Keratinocyte (primary cell): ENCODE results near the gene MMP23B. TPM values are rescaled to one million over a fixed set of nuclear protein-coding genes. Genes with fewer than 3 reads are reported as not detected.

Source experiments
- DNase-seq: peaks from one replicate; pipeline ENCODE4 v3.0.0-alpha.2; 2011; ENCODE audit warnings: low read depth, missing footprints, low spot score
- FAIRE-seq: peaks from 2 replicates; lab custom pipeline; 2011; peaks lifted over from hg19 to GRCh38; lab: Jason Lieb, UNC
- H2AFZ ChIP-seq: 2 replicates; pipeline ENCODE4 v1.6.0; 2012; ENCODE audit warnings: low read length, control low read depth, inconsistent platforms; ENCODE audit not compliant: control insufficient read depth
- H3K27ac ChIP-seq: 2 replicates; pipeline ENCODE4 v1.5.1; 2011; ENCODE audit warnings: low read length; ENCODE audit not compliant: control insufficient read depth, insufficient read depth
- H3K27me3 ChIP-seq: 3 replicates; pipeline ENCODE4 v1.6.0; 2011; ENCODE audit warnings: low read length; ENCODE audit not compliant: control insufficient read depth, insufficient read depth; ENCODE audit errors: extremely low read depth
- H3K36me3 ChIP-seq, 2 experiments: 2 replicates in 1 of 2; 3 replicates in 1 of 2; pipeline ENCODE4 v1.5.1; 2011; ENCODE audit warnings: low read length in 2 of 2, mild to moderate bottlenecking in 1 of 2; ENCODE audit not compliant: control insufficient read depth in 2 of 2, insufficient read depth in 2 of 2; ENCODE audit errors: extremely low read depth in 1 of 2
- H3K4me1 ChIP-seq: 3 replicates; pipeline ENCODE4 v1.5.1; 2011; ENCODE audit warnings: low read length; ENCODE audit not compliant: control insufficient read depth, insufficient read depth; ENCODE audit errors: extremely low read depth
- H3K4me2 ChIP-seq: 3 replicates; pipeline ENCODE4 v1.6.0; 2011; ENCODE audit warnings: low read depth, low read length; ENCODE audit not compliant: control insufficient read depth, insufficient read depth; ENCODE audit errors: extremely low read depth
- H3K4me3 ChIP-seq, 3 experiments: fragments of 200-600 bp in 1 of 3; sonication (generic) in 1 of 3; 2 replicates in 2 of 3; 3 replicates in 1 of 3; pipeline ENCODE4 v1.5.1; 2011 to 2016; ENCODE audit warnings: low read length in 3 of 3, mild to moderate bottlenecking in 3 of 3, control low read depth in 2 of 3, inconsistent platforms in 1 of 3, low read depth in 1 of 3, mixed read lengths in 1 of 3, mixed run types in 1 of 3, moderate library complexity in 1 of 3; ENCODE audit not compliant: control insufficient read depth in 2 of 3, insufficient read depth in 2 of 3; ENCODE audit errors: extremely low read depth in 1 of 3
- H3K79me2 ChIP-seq: 2 replicates; pipeline ENCODE4 v1.6.0; 2012; ENCODE audit warnings: low read length; ENCODE audit not compliant: control insufficient read depth, insufficient read depth
- H3K9ac ChIP-seq: 3 replicates; pipeline ENCODE4 v1.6.0; 2011; ENCODE audit warnings: low read length; ENCODE audit not compliant: control insufficient read depth, insufficient read depth; ENCODE audit errors: extremely low read depth
- H3K9me1 ChIP-seq: 3 replicates; pipeline ENCODE4 v1.6.0; 2011; ENCODE audit warnings: low read length; ENCODE audit not compliant: control insufficient read depth, insufficient read depth; ENCODE audit errors: extremely low read depth
- H3K9me3 ChIP-seq: 2 replicates; pipeline ENCODE4 v1.5.1; 2012; ENCODE audit warnings: low read depth, low read length; ENCODE audit not compliant: control insufficient read depth
- H4K20me1 ChIP-seq: 3 replicates; pipeline ENCODE4 v1.6.0; 2011; ENCODE audit warnings: low read length; ENCODE audit not compliant: control insufficient read depth, insufficient read depth; ENCODE audit errors: extremely low read depth
- EZH2 ChIP-seq: IDR thresholded peaks from one replicate; pipeline ENCODE4 v1.6.1; 2012; ENCODE audit warnings: inconsistent platforms, mild to moderate bottlenecking, low read length, moderate library complexity
- dilution Hi-C: fragments of 300-500 bp; cut with MboI; formaldehyde crosslinking; loops from one replicate; pipeline ENCODE4 v1.7.0; 2020; ENCODE audit warnings: low sequenced_read_pairs; ENCODE audit not compliant: extremely low pct_ligation_motif_present
- polyA plus RNA-seq, 5 experiments: library from polyadenylated mRNA; depleted of rRNA in 3 of 5; stranded (reverse) in 3 of 5; stranded (forward) in 1 of 5; unstranded in 1 of 5; fragments of >200 nt; gene quantifications; 1 replicate in 1 of 5; 2 replicates in 3 of 5; 3 replicates in 1 of 5; pipeline versions ENCODE4 v1.2.1 to v1.2.3, GENCODE V29; 2011 to 2012; ENCODE audit warnings: missing spikeins in 2 of 5, low read depth in 1 of 5, low replicate concordance in 1 of 5
- TF ChIP-seq, protein P1 (sequence below), 3 experiments: IDR thresholded peaks in 1 of 3; conservative IDR thresholded peaks in 1 of 3; optimal IDR thresholded peaks in 1 of 3; 2 replicates in 2 of 3; 3 replicates in 1 of 3; pipeline versions ENCODE3 to v1.5.1; 2011; ENCODE audit warnings: low read length in 3 of 3, mild to moderate bottlenecking in 3 of 3, moderate library complexity in 2 of 3, control low read depth in 1 of 3, inconsistent platforms in 1 of 3; ENCODE audit not compliant: insufficient read depth in 2 of 3; ENCODE audit errors: extremely low read depth in 1 of 3

The MMP23B gene
- polyA plus RNA-seq, 1 donor (not counting 4 experiments of a cell fraction or from before 2014, with no cell fraction given) = not detected

DNA sequence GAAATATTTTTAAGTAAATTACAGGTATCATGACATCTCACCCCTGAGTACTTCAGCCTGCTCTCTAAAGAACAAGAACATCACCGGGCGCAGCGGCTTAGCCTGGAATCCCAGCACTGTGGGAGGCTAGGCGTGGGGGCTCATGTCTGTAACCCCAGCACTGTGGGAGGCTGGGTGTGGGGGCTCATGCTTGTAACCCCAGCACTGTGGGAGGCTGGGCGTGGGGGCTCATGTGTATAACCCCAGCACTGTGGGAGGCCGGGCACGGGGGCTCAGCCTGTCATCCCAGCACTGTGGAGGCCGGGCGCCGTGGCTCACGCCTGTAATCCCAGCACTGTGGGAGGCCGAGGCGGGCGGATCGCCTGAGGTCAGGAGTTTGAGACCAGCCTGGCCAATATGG is 34.6 kb downstream of the MMP23B start:
- Histone ChIP-seq H3K9me1 (no peaks in the 10 kb centered on the region), H3K9me3 (no peaks in the 10 kb centered on the region), H3K27me3 (no peaks in the 10 kb centered on the region), H4K20me1 (no peaks in the 10 kb centered on the region), H3K9ac (no peak overlapping the region), H3K4me1 (no peaks in the 10 kb centered on the region), H3K36me3 (peaks cover 10 to 13% of the 10 kb centered on the region in 2 experiments), H3K27ac (no peak overlapping the region), H3K4me3 (no peak overlapping the region), H2AFZ (no peak overlapping the region), H3K4me2 (no peak overlapping the region), H3K79me2 (no peaks in the 10 kb centered on the region)
- no peak for TF ChIP-seq EZH2
- TF ChIP-seq, protein P1, sequence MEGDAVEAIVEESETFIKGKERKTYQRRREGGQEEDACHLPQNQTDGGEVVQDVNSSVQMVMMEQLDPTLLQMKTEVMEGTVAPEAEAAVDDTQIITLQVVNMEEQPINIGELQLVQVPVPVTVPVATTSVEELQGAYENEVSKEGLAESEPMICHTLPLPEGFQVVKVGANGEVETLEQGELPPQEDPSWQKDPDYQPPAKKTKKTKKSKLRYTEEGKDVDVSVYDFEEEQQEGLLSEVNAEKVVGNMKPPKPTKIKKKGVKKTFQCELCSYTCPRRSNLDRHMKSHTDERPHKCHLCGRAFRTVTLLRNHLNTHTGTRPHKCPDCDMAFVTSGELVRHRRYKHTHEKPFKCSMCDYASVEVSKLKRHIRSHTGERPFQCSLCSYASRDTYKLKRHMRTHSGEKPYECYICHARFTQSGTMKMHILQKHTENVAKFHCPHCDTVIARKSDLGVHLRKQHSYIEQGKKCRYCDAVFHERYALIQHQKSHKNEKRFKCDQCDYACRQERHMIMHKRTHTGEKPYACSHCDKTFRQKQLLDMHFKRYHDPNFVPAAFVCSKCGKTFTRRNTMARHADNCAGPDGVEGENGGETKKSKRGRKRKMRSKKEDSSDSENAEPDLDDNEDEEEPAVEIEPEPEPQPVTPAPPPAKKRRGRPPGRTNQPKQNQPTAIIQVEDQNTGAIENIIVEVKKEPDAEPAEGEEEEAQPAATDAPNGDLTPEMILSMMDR (optimal IDR thresholded peaks at IDR 0.05 in 1 of 3, IDR thresholded peaks at IDR 0.05 in 1 of 3, conservative IDR thresholded peaks at IDR 0.05 in 1 of 3; ENCODE audit: extremely low read depth in 1 of 3, insufficient read depth in 2 of 3, low read length in 3 of 3) = no peak
- FAIRE-seq (no peak), DNase-seq (no peak)
- dilution Hi-C loops = no loop called here

- Histone ChIP-seq H3K4me3 (no peak overlapping the region), H2AFZ (no peak overlapping the region), H3K27ac (no peak overlapping the region), H3K9ac (no peak overlapping the region), H3K9me1 (no peaks in the 10 kb centered on the region), H3K27me3 (no peaks in the 10 kb centered on the region), H3K9me3 (no peaks in the 10 kb centered on the region), H3K36me3 (peaks cover 10 to 13% of the 10 kb centered on the region in 2 experiments), H4K20me1 (no peaks in the 10 kb centered on the region), H3K4me2 (no peak overlapping the region), H3K4me1 (no peaks in the 10 kb centered on the region), H3K79me2 (no peaks in the 10 kb centered on the region)
- DNase-seq (no peak), FAIRE-seq (no peak)
- TF ChIP-seq, protein P1 (optimal IDR thresholded peaks at IDR 0.05 in 1 of 3, IDR thresholded peaks at IDR 0.05 in 1 of 3, conservative IDR thresholded peaks at IDR 0.05 in 1 of 3; ENCODE audit: extremely low read depth in 1 of 3, insufficient read depth in 2 of 3, low read length in 3 of 3) = no peak
- TF ChIP-seq EZH2 = no peak
- dilution Hi-C loops = no loop called here
These were observed 37.8 kb downstream of the MMP23B start for GRCh38 chr1:1669468-1670440.
